GM21723 (cell line): ENCODE results near the gene DPAGT1.

Source experiments
- ATAC-seq: cut with Tn5 transposase; IDR thresholded peaks from one replicate; pipeline ENCODE4 v1.9.1; 2021; ENCODE audit warnings: mild to moderate bottlenecking, moderate library complexity; ENCODE audit not compliant: unreplicated experiment

DPAGT1 gene

DNA sequence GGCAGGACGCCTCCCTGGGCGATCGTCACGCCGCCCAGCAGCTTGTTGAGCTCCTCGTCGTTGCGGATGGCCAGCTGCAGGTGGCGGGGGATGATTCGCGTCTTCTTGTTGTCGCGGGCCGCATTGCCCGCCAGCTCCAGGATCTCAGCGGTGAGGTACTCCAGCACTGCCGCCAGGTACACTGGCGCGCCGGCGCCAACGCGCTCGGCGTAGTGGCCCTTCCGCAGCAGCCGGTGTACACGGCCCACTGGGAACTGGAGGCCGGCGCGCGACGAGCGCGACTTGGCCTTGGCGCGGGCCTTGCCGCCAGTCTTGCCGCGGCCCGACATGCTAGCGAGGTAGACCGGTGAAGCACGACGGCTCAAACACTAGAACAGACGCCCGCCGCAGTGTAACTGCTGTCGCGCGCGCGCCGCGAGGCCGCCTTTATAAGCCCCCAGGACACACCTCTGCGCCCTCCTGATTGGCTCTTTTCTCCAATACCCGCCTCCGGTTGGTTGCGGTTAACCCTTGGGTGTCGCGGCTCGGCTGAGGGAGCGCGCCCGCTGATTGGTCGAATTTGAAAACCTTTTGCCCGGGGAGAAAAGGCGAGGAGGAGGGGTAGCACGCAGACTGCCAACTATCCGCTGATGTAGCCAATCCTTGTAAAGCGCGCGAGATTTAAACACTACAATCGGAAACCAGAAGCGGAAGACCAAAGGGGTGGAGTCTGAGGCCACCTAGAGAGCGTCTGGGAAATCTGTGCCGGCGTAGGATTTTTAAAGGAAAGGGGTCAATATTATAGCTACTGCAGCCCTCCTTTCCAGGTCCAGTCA lies 6.4 kb downstream of the DPAGT1 start:
- peak; percentile 84 for ATAC-seq

DNA sequence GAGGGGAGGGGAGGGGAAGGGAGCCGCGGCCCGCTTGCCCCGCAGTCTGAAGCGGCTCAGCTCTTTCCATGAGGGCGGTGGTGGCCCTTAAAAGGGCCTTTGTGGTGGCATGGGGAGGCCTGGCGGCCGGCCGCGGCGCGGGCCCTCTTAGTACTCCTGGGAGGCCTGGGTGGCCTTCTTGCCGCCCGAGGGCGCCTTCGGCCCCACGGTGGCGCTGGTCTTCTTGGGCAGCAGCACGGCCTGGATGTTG lies 6.9 kb downstream of the DPAGT1 start:
- peak; percentile 47 for ATAC-seq

DNA sequence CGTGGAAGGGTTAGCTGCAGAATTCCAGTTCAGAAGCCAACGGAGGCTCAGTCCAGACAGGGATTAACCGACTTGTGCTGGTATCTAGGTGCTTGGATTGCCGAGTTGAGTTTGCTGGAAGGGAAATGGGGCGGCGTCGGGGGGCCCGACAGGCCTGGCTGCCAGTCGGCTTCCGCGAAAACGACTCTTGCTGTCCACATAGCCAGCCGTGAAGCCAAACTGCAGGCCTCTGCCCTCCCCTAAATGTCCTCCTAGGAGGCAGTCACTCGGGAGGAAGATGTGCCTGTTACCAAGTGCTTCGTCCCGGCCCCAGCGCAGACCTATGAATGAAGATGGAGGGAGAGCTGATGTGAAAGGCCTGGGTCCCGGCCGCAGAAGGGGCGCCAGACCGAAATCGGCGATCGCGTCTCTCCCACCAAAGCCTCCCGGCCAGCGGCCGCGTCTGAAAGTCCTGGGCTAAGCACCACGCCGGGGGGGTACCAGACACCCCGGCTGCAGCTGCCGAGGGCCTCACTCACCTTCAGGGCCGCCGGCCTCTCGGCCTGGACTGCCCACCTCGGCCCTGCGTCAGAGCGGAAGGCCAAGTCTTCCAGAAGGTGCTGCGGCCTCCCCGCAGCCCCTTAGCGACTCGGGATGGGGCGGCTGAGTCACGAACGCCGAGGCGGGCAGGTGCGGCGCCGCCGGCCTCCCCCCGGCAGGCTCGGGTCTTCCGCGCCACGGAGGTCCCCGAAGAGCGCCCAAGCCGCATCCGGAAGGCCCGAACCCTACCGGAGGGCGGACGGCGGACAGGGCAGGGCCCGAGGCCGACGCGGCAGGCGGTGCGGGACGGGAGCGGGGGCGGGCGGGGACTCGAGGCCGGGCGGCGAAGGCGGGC lies 7.5 kb downstream of the DPAGT1 start:
- peak; percentile 1 for ATAC-seq

GRCh38 chr11:119092880-119093842 lies 8.5 kb downstream of the DPAGT1 start:
- no peak for ATAC-seq

- no peak for ATAC-seq
These were observed 9.4 kb downstream of the DPAGT1 start for GRCh38 chr11:119091966-119092879.

DNA sequence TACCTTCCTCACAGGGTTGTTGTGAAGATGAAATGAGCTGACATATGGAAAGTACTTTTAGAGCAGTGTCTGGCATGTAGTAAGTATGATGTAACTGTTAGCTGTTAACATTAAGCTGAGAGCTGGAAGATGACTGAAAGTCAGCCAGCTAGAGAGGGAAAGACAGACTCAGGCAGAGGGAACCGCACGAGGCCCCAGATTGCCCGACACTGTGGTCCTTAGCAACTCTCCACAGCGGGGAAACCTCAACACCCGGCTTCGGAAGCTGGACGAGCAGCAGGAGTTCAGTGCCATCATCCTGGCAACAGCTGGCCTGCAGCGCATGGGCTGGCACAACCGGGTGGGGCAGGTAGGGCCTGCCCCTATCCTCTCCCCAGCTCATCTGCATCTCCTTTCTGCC lies 10.5 kb downstream of the DPAGT1 start:
- no peak for ATAC-seq

- no peak for ATAC-seq
These were observed 12.3 kb downstream of the DPAGT1 start for GRCh38 chr11:119089319-119089718.

DNA sequence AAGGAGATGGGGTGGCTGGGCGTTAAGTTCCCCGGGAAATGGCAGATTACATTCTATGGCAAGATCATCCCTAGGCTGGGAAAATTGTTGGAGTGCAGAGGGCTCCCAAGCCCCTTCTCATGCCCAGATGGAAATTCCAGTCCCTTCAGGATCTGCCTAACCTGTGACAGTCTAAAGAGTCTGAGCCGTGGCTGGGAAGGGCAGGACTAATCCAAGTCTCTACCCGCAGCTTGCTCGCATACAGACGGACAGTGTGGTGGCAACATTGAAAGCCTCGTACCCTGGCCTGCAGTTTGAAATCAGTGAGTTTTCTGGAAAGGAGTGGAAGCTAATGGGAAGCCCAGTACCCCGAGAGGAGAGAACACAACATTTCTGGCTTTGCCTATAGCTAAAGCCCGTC lies 13.2 kb downstream of the DPAGT1 start:
- no peak for ATAC-seq

- no peak for ATAC-seq
These were observed 13.9 kb downstream of the DPAGT1 start for GRCh38 chr11:119087747-119088241.

DNA sequence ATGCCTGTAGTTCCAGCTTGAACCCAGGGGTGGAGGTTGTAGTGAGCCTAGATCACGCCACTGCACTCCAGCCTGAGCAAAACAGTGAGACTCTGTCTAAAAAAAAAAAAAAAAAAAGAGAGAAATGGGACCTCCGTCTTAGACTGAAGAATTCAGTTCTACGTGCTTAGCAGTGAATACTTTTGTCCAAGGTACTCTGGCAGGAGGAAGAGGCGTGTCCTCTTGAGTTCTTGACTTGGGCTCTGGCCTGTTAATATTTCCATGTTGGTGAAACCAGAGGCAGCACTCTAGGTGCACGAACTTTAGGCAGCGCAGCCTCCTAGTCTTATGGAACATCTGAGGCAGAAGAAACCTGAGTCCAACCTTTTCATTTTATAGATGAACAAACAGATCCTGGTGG lies 14.5 kb downstream of the DPAGT1 start:
- ATAC-seq, result no peak

- ATAC-seq, result peak; percentile 20
These were observed 16.2 kb downstream of the DPAGT1 start for GRCh38 chr11:119085437-119085847.

DNA sequence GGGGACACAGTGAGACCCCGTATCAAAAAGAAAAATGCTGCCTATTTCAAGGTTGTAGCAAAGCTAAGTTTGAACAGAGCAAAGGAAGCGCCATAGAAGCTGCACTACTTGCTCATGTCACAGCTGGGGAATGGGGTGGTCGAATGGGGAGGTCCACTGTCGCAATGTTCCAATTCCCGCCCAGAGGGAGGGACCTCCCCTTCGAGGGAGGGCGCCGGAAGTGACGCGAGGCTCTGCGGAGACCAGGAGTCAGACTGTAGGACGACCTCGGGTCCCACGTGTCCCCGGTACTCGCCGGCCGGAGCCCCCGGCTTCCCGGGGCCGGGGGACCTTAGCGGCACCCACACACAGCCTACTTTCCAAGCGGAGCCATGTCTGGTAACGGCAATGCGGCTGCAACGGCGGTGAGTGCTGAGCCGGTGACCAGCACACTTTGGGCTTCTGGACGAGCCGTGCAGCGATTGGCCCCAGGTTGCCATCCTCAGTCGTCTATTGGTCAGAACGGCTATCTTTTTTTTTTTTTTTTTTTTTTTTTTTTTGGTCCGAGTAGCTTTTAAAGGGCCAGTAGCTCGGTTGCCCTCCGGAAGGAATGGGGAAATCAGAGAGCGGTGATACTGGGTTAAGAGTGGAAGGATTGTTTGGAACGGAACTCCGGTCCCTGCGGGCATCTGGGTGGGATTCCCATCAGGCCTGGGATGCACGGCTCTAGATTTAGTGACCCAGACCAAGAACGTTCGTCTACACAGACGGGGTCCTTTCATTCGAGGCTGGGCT lies 16.8 kb downstream of the DPAGT1 start, which contains the start of gene HMBS:
HMBS (plus strand) TSS at position 219 of the 774 bp plus-strand sequence; CDS start at position 372, 153 bp downstream.
- ATAC-seq, result peak; percentile 90

DNA sequence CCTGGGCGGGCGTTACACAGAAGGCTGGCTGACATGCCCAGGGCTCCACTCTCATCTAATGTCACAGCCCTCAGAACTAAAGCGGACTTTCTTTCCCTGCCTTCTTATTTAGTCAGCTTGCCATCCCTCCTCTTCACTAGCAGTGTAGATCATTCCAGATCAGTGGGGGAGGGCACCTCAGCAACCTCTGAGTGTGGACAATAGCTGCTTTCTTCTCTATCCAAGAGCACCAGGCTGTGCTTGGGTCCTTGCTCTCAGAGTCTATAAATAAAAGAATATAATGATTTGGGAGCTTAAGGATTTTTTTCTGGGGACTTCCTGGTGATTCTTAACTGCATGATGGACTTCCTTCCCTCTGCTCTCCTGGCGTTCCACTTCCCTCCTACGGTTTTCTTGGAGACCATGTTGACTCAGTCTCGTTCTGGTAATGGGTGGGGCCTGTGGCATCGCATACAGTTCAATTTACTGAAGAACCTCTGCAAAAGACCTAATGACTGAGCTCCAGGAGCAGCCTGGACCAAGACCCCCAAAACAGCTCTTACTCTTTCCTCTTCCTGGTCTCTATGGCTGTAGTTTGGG lies 19.9 kb downstream of the DPAGT1 start:
- no peak for ATAC-seq

DNA sequence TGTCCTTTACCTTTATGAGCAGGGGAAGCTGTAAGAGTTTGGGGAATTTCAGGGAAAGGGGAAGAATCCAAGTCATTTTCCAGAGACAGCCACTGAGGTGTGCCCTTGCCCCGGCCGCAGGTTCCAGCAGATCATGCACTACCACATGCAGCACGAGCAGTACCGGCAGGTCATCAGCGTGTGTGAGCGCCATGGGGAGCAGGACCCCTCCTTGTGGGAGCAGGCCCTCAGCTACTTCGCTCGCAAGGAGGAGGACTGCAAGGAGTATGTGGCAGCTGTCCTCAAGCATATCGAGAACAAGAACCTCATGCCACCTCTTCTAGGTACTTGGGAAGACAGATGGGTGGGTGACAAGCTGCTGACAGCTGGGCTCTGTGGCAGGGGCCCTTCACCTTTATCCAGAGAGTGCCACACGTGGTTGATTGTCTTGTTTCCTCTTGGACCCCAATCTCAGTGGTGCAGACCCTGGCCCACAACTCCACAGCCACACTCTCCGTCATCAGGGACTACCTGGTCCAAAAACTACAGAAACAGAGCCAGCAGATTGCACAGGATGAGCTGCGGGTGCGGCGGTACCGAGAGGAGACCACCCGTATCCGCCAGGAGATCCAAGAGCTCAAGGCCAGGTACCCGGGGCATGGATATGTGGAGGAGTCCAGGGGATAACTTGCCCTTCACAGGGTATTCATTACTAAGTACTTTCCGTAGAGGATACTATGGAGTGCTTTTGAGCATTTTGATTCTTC lies 22.8 kb downstream of the DPAGT1 start:
- no peak for ATAC-seq

DNA sequence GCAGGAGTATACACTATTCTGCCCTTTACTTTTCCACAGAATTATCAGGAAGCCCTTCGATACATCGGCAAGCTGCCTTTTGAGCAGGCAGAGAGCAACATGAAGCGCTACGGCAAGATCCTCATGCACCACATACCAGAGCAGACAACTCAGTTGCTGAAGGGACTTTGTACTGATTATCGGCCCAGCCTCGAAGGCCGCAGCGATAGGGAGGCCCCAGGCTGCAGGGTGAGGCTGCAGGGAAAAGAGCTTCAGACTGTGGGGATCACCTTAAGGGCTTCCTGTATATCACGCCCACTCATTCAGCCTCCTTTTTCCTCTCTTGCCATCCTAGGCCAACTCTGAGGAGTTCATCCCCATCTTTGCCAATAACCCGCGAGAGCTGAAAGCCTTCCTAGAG lies 23.8 kb downstream of the DPAGT1 start:
- ATAC-seq, result no peak

DNA sequence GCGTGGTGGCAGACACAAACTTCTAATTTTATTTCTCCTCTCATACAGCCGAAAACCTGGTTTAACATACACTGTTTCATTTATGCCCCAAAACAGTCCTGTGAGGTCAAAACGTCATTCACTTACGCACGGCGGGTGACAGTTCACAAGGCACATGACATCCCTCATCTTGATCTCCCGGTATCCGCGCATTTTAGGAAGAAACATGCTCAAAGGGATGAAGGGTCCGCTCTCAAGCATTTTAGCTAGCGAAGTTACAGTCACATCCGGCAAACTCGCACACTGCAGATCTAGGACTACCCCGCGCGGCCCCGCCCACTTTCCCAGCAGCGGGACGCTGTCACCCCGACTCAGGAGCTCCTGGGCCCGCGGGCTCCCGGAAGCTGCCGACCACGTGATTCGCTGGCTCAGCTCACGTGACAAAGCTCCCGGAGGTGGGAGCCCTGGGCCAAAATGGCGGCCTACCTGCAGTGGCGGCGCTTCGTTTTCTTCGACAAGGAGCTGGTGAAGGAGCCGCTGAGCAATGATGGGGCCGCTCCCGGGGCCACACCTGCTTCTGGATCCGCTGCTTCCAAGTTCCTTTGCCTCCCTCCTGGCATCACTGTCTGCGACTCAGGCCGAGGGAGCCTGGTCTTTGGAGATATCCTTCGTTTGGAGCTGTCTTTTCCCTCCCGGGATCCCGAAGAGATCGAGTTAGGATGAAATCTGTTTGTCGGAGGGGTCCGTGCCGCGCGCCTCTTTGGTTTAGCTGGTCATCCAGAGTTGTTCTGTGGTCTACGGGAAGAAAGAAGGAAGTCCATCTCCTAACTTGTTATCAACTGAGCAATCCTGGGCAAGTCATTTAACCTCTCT lies 34.1 kb downstream of the DPAGT1 start, which contains the start of gene VPS11:
VPS11 (plus strand) TSS at position 448 of the 852 bp plus-strand sequence; CDS start at position 454, 6 bp downstream.
- ATAC-seq, result peak; percentile 91

DNA sequence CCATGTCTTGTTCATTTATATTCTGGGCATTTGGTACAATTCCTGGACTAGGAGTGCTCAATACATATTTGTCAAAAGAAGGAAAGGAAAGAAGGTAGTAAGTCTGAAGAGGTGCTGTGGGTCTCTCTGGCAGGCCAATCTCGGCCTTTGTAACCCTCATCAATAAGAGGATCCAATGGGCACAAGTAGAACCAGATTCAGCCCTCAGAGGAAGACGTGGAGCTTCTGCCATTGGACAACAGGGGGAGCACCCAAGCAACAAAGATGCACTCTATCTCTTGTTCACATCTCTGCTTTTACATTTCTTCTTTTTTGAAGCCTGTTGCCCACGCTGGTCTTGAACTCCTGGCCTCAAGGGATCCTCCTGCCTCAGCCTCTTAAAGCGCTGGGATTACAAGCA lies 36.3 kb downstream of the DPAGT1 start:
- ATAC-seq, result no peak
